GM18502 (cell line): ENCODE data around the gene TBX6.

Experiments
- ATAC-seq: cut with Tn5 transposase; IDR thresholded peaks from one replicate; pipeline ENCODE4 v1.9.1; 2021; ENCODE audit warnings: mild to moderate bottlenecking; ENCODE audit not compliant: unreplicated experiment, poor library complexity

TBX6 gene

GRCh38 chr16:30114411-30114810, 22.7 kb upstream of the TBX6 start:
- no peak for ATAC-seq

- ATAC-seq = no peak
These were observed 22.1 kb upstream of the TBX6 start for GRCh38 chr16:30113711-30114333.

- no peak for ATAC-seq
These were observed 21.4 kb upstream of the TBX6 start, which contains the start of gene GDPD3 for GRCh38 chr16:30113031-30113710. TSS of gene GDPD3 (minus strand) at chr16:30113537. CDS start at chr16:30113478, 59 bp downstream.

GRCh38 chr16:30112197-30113030, 20.7 kb upstream of the TBX6 start:
- no peak for ATAC-seq

- ATAC-seq = no peak
These were observed 18.9 kb upstream of the TBX6 start for GRCh38 chr16:30110661-30111060.

GRCh38 chr16:30108059-30108850, 16.5 kb upstream of the TBX6 start:
- no peak for ATAC-seq

- no peak for ATAC-seq
These were observed 12.8 kb upstream of the TBX6 start for GRCh38 chr16:30104492-30104891.

GRCh38 chr16:30104090-30104489, 12.4 kb upstream of the TBX6 start:
- no peak for ATAC-seq

GRCh38 chr16:30096862-30097563, 5.3 kb upstream of the TBX6 start:
- ATAC-seq = no peak

GRCh38 chr16:30096105-30096861, 4.6 kb upstream of the TBX6 start, which contains the start of gene YPEL3:
TSS of gene YPEL3 (minus strand) at chr16:30096213. CDS start at chr16:30095482, 731 bp downstream.
- ATAC-seq = peak; percentile 46

GRCh38 chr16:30095166-30096078, 3.7 kb upstream of the TBX6 start:
- no peak for ATAC-seq

GRCh38 chr16:30094541-30095165, 2.9 kb upstream of the TBX6 start:
- no peak for ATAC-seq

GRCh38 chr16:30092373-30093010, 768 bp upstream of the TBX6 start:
- ATAC-seq = peak; percentile 41

GRCh38 chr16:30090610-30091331, 953 bp downstream of the TBX6 start:
- no peak for ATAC-seq

- ATAC-seq = no peak
These were observed 2.7 kb downstream of the TBX6 start for GRCh38 chr16:30088832-30089624.
